H4 (cell line): ENCODE measurements around the gene PAQR5. TPM values are rescaled to one million over a fixed set of nuclear protein-coding genes. Genes with fewer than 3 reads are reported as not detected.
"Not testable (repeated sequence)": the region's sequence is repeated elsewhere in the genome, so short reads cannot be mapped to it uniquely, and the experiment has no call there.

Experiments used
- DNase-seq: peaks from one replicate; pipeline ENCODE4 v3.0.0-alpha.2; 2015; ENCODE audit warnings: low spot score
- total RNA-seq: library from RNA; depleted of rRNA; stranded (reverse); fragments of >200 nt; shearing (Covaris generic); gene quantifications from 2 replicates; pipeline ENCODE4 v1.2.3, GENCODE V29; 2014; rRNA removed

Gene PAQR5
- total RNA-seq, result 2.3 and 5.7 TPM in 2 replicates

- DNase-seq, result no peak
Measured at GRCh38 chr15:69298697-69299441, at the start of gene PAQR5. Gene PAQR5, plus strand, starts transcription at chr15:69298912. Its CDS starts 61,169 bp downstream, at chr15:69360081.

- peak; percentile 74 for DNase-seq
Measured at GRCh38 chr15:69253156-69253555, 45.6 kb upstream of the PAQR5 start.

GRCh38 chr15:69265347-69265955 is 33.3 kb upstream of the PAQR5 start:
- DNase-seq, result peak; percentile 23

- no peak for DNase-seq
Measured at GRCh38 chr15:69271217-69271616, 27.5 kb upstream of the PAQR5 start.

GRCh38 chr15:69272139-69272538 is 26.6 kb upstream of the PAQR5 start:
- DNase-seq, result no peak

GRCh38 chr15:69272891-69273290 is 25.8 kb upstream of the PAQR5 start:
- DNase-seq, result no peak

GRCh38 chr15:69275074-69275670 is 23.5 kb upstream of the PAQR5 start:
- DNase-seq, result no peak

- DNase-seq, result no peak
Measured at GRCh38 chr15:69275933-69276560, 22.7 kb upstream of the PAQR5 start.

- DNase-seq, result no peak
Measured at GRCh38 chr15:69277316-69277715, 21.4 kb upstream of the PAQR5 start.

- DNase-seq, result no peak
Measured at GRCh38 chr15:69279636-69280035, 19.1 kb upstream of the PAQR5 start.

- no peak for DNase-seq
Measured at GRCh38 chr15:69280783-69281182, 17.9 kb upstream of the PAQR5 start.

GRCh38 chr15:69282104-69282743 is 16.5 kb upstream of the PAQR5 start:
- DNase-seq, result no peak

GRCh38 chr15:69285834-69286233 is 12.9 kb upstream of the PAQR5 start:
- no peak for DNase-seq

GRCh38 chr15:69288011-69288410 is 10.7 kb upstream of the PAQR5 start:
- DNase-seq, result no peak

GRCh38 chr15:69288531-69289341 is 10.0 kb upstream of the PAQR5 start:
- DNase-seq, result no peak

GRCh38 chr15:69289342-69290146 is 9.2 kb upstream of the PAQR5 start:
- no peak for DNase-seq

- DNase-seq, result no peak
Measured at GRCh38 chr15:69290346-69291164, 8.2 kb upstream of the PAQR5 start.

GRCh38 chr15:69291651-69292050 is 7.1 kb upstream of the PAQR5 start:
- DNase-seq, result not testable (repeated sequence)

GRCh38 chr15:69292826-69293420 is 5.8 kb upstream of the PAQR5 start:
- no peak for DNase-seq
